Measurements from ENCODE around the gene NTRK3.
"Not testable (repeated sequence)": the region's sequence is repeated elsewhere in the genome, so short reads cannot be mapped to it uniquely, and the experiment has no call there.

NTRK3 gene

GRCh38 chr15:88048237-88048636 is 208.3 kb downstream of the NTRK3 start:
- Histone ChIP-seq H3K9me3 (ENCODE audit: control insufficient read depth, insufficient read depth, low read length) (no peaks in the 10 kb centered on the region), H3K27me3 (ENCODE audit: control insufficient read depth, insufficient read depth, low read length) (no peaks in the 10 kb centered on the region), H3K4me1 (ENCODE audit: control insufficient read depth, insufficient read depth, low read length) (peaks cover 5% of the 10 kb centered on the region; the same call in 1 of the 2 replicates), H3K27ac (ENCODE audit: low read depth, low read length) (no peak overlapping the region), H3K4me3 (ENCODE audit: low read depth, low read length) (no peak overlapping the region), H3K36me3 (ENCODE audit: control insufficient read depth, insufficient read depth, low read length) (no peaks in the 10 kb centered on the region), H3K9ac (ENCODE audit: low read depth, low read length) (no peak overlapping the region)

- Histone ChIP-seq H3K36me3 (ENCODE audit: control insufficient read depth, insufficient read depth, low read length) (no peaks in the 10 kb centered on the region), H3K27ac (ENCODE audit: low read depth, low read length) (no peak overlapping the region), H3K4me1 (ENCODE audit: control insufficient read depth, insufficient read depth, low read length) (peaks cover 5% of the 10 kb centered on the region; the same call in 1 of the 2 replicates), H3K9me3 (ENCODE audit: control insufficient read depth, insufficient read depth, low read length) (no peaks in the 10 kb centered on the region), H3K4me3 (ENCODE audit: low read depth, low read length) (no peak overlapping the region), H3K9ac (ENCODE audit: low read depth, low read length) (no peak overlapping the region), H3K27me3 (ENCODE audit: control insufficient read depth, insufficient read depth, low read length) (no peaks in the 10 kb centered on the region)
Measured at GRCh38 chr15:88046576-88047129, 209.9 kb downstream of the NTRK3 start.

GRCh38 chr15:88043396-88043795 is 213.1 kb downstream of the NTRK3 start:
- Histone ChIP-seq H3K9me3 (ENCODE audit: control insufficient read depth, insufficient read depth, low read length) (no peaks in the 10 kb centered on the region), H3K27me3 (ENCODE audit: control insufficient read depth, insufficient read depth, low read length) (no peaks in the 10 kb centered on the region), H3K36me3 (ENCODE audit: control insufficient read depth, insufficient read depth, low read length) (no peaks in the 10 kb centered on the region), H3K9ac (ENCODE audit: low read depth, low read length) (no peak overlapping the region), H3K4me3 (ENCODE audit: low read depth, low read length) (no peak overlapping the region), H3K4me1 (ENCODE audit: control insufficient read depth, insufficient read depth, low read length) (no peaks in the 10 kb centered on the region), H3K27ac (ENCODE audit: low read depth, low read length) (no peak overlapping the region)

- no peak overlapping the region for H3K9ac ChIP-seq (ENCODE audit: low read depth, low read length)
- no peaks in the 10 kb centered on the region for H3K9me3 ChIP-seq (ENCODE audit: control insufficient read depth, insufficient read depth, low read length)
- no peaks in the 10 kb centered on the region for H3K36me3 ChIP-seq (ENCODE audit: control insufficient read depth, insufficient read depth, low read length)
- H3K27me3 ChIP-seq (ENCODE audit: control insufficient read depth, insufficient read depth, low read length), result no peaks in the 10 kb centered on the region
- H3K4me3 ChIP-seq (ENCODE audit: low read depth, low read length), result no peak overlapping the region
- peaks cover 9% of the 10 kb centered on the region for H3K4me1 ChIP-seq (ENCODE audit: control insufficient read depth, insufficient read depth, low read length)
- no peak overlapping the region for H3K27ac ChIP-seq (ENCODE audit: low read depth, low read length)
Measured at GRCh38 chr15:88042047-88042446, 214.5 kb downstream of the NTRK3 start.

GRCh38 chr15:88040516-88040915 is 216.0 kb downstream of the NTRK3 start:
- Histone ChIP-seq H3K9me3 (ENCODE audit: control insufficient read depth, insufficient read depth, low read length) (no peaks in the 10 kb centered on the region), H3K4me3 (ENCODE audit: low read depth, low read length) (no peak overlapping the region), H3K9ac (ENCODE audit: low read depth, low read length) (no peak overlapping the region), H3K27me3 (ENCODE audit: control insufficient read depth, insufficient read depth, low read length) (no peaks in the 10 kb centered on the region), H3K4me1 (ENCODE audit: control insufficient read depth, insufficient read depth, low read length) (peaks cover 22% of the 10 kb centered on the region), H3K36me3 (ENCODE audit: control insufficient read depth, insufficient read depth, low read length) (no peaks in the 10 kb centered on the region), H3K27ac (ENCODE audit: low read depth, low read length) (no peak overlapping the region)

GRCh38 chr15:88038261-88038660 is 218.3 kb downstream of the NTRK3 start:
- peaks cover 37% of the 10 kb centered on the region for H3K4me1 ChIP-seq (ENCODE audit: control insufficient read depth, insufficient read depth, low read length)
- H3K9ac ChIP-seq (ENCODE audit: low read depth, low read length), result no peak overlapping the region
- H3K4me3 ChIP-seq (ENCODE audit: low read depth, low read length), result no peak overlapping the region
- H3K27me3 ChIP-seq (ENCODE audit: control insufficient read depth, insufficient read depth, low read length), result no peaks in the 10 kb centered on the region
- no peaks in the 10 kb centered on the region for H3K9me3 ChIP-seq (ENCODE audit: control insufficient read depth, insufficient read depth, low read length)
- H3K27ac ChIP-seq (ENCODE audit: low read depth, low read length), result no peak overlapping the region
- H3K36me3 ChIP-seq (ENCODE audit: control insufficient read depth, insufficient read depth, low read length), result no peaks in the 10 kb centered on the region

- peak overlapping the region; percentile 78 for H3K27ac ChIP-seq (ENCODE audit: low read depth, low read length)
- H3K9me3 ChIP-seq (ENCODE audit: control insufficient read depth, insufficient read depth, low read length), result no peaks in the 10 kb centered on the region
- H3K27me3 ChIP-seq (ENCODE audit: control insufficient read depth, insufficient read depth, low read length), result no peaks in the 10 kb centered on the region
- H3K4me3 ChIP-seq (ENCODE audit: low read depth, low read length), result peak overlapping the region; percentile 19; the same call in 1 of the 2 replicates
- H3K36me3 ChIP-seq (ENCODE audit: control insufficient read depth, insufficient read depth, low read length), result no peaks in the 10 kb centered on the region
- no peak overlapping the region for H3K9ac ChIP-seq (ENCODE audit: low read depth, low read length)
- H3K4me1 ChIP-seq (ENCODE audit: control insufficient read depth, insufficient read depth, low read length), result peaks cover 37% of the 10 kb centered on the region
Measured at GRCh38 chr15:88036154-88036839, 220.2 kb downstream of the NTRK3 start.

GRCh38 chr15:88035381-88035780 is 221.2 kb downstream of the NTRK3 start:
- Histone ChIP-seq H3K9ac (ENCODE audit: low read depth, low read length) (no peak overlapping the region), H3K4me3 (ENCODE audit: low read depth, low read length) (no peak overlapping the region), H3K27me3 (ENCODE audit: control insufficient read depth, insufficient read depth, low read length) (no peaks in the 10 kb centered on the region)

GRCh38 chr15:88033421-88033820 is 223.1 kb downstream of the NTRK3 start:
- not testable (repeated sequence) for H3K27ac ChIP-seq (ENCODE audit: low read depth, low read length); H3K36me3 ChIP-seq (ENCODE audit: control insufficient read depth, insufficient read depth, low read length); H3K9ac ChIP-seq (ENCODE audit: low read depth, low read length); H3K9me3 ChIP-seq (ENCODE audit: control insufficient read depth, insufficient read depth, low read length); H3K4me3 ChIP-seq (ENCODE audit: low read depth, low read length); H3K27me3 ChIP-seq (ENCODE audit: control insufficient read depth, insufficient read depth, low read length)
- H3K4me1 ChIP-seq (ENCODE audit: control insufficient read depth, insufficient read depth, low read length), result peaks cover 49% of the 10 kb centered on the region

More at GRCh38 chr15:88035381-88035780, 221.2 kb downstream of the NTRK3 start:
- Histone ChIP-seq H3K36me3 (ENCODE audit: control insufficient read depth, insufficient read depth, low read length) (no peaks in the 10 kb centered on the region), H3K27ac (ENCODE audit: low read depth, low read length) (peak overlapping the region; percentile 47), H3K9me3 (ENCODE audit: control insufficient read depth, insufficient read depth, low read length) (no peaks in the 10 kb centered on the region), H3K4me1 (ENCODE audit: control insufficient read depth, insufficient read depth, low read length) (peaks cover 37% of the 10 kb centered on the region)

GRCh38 chr15:88032787-88033186 is 223.8 kb downstream of the NTRK3 start:
- H3K27ac ChIP-seq (ENCODE audit: low read depth, low read length), result no peak overlapping the region
- no peaks in the 10 kb centered on the region for H3K27me3 ChIP-seq (ENCODE audit: control insufficient read depth, insufficient read depth, low read length)
- no peak overlapping the region for H3K4me3 ChIP-seq (ENCODE audit: low read depth, low read length)
- no peaks in the 10 kb centered on the region for H3K9me3 ChIP-seq (ENCODE audit: control insufficient read depth, insufficient read depth, low read length)
- H3K4me1 ChIP-seq (ENCODE audit: control insufficient read depth, insufficient read depth, low read length), result peaks cover 47% of the 10 kb centered on the region
- H3K36me3 ChIP-seq (ENCODE audit: control insufficient read depth, insufficient read depth, low read length), result no peaks in the 10 kb centered on the region
- no peak overlapping the region for H3K9ac ChIP-seq (ENCODE audit: low read depth, low read length)

- Histone ChIP-seq H3K4me1 (ENCODE audit: control insufficient read depth, insufficient read depth, low read length) (peaks cover 34% of the 10 kb centered on the region), H3K4me3 (ENCODE audit: low read depth, low read length) (no peak overlapping the region), H3K27ac (ENCODE audit: low read depth, low read length) (no peak overlapping the region), H3K36me3 (ENCODE audit: control insufficient read depth, insufficient read depth, low read length) (no peaks in the 10 kb centered on the region), H3K9me3 (ENCODE audit: control insufficient read depth, insufficient read depth, low read length) (no peaks in the 10 kb centered on the region), H3K27me3 (ENCODE audit: control insufficient read depth, insufficient read depth, low read length) (no peaks in the 10 kb centered on the region), H3K9ac (ENCODE audit: low read depth, low read length) (no peak overlapping the region)
Measured at GRCh38 chr15:88031461-88031860, 225.1 kb downstream of the NTRK3 start.

All from HUES48 (cell line).